Right lobe of liver (tissue), 6 donors: ENCODE data around the gene RGS3. TPM values are rescaled to one million over a fixed set of nuclear protein-coding genes. Genes with fewer than 3 reads are reported as not detected.
A peak's percentile ranks its signal among the peaks of the same experiment; 100 is the strongest.

Source experiments
- ATAC-seq, 4 donors: fragments of 200-7000 bp; cut with Tn5 transposase; one replicate each; pipeline ENCODE4 v1.9.1; 2020; ENCODE audit warnings: mild to moderate bottlenecking in 4 of 4, moderate library complexity in 4 of 4
- DNase-seq, 3 donors: peaks; one replicate each; pipeline ENCODE4 v3.0.0-alpha.2; 2020
- H3K27ac ChIP-seq, 3 donors: fragments of 200-600 bp; one replicate each; pipeline ENCODE4 v1.8.0; 2022
- H3K27me3 ChIP-seq, 2 donors: fragments of 200-600 bp; one replicate each; pipeline ENCODE4 v1.8.0; 2022
- H3K36me3 ChIP-seq, 4 donors: fragments of 200-600 bp; sonication (generic) in 1 of 4; one replicate each; pipeline versions ENCODE4 v1.5.1 to v1.8.0; 2017 to 2022; ENCODE audit warnings: control low read depth in 1 of 4
- H3K4me1 ChIP-seq, 4 donors: fragments of 200-600 bp; sonication (generic) in 1 of 4; one replicate each; pipeline versions ENCODE4 v1.5.1 to v1.8.0; 2017 to 2022; ENCODE audit warnings: control low read depth in 1 of 4
- H3K4me3 ChIP-seq, 3 donors: fragments of 200-600 bp; one replicate each; pipeline ENCODE4 v1.8.0; 2022
- H3K9me3 ChIP-seq, 4 donors: fragments of 200-600 bp; sonication (generic) in 1 of 4; one replicate each; pipeline versions ENCODE4 v1.5.1 to v1.8.0; 2017 to 2022; ENCODE audit warnings: control low read depth in 1 of 4
- CTCF ChIP-seq, 4 donors: fragments of 200-600 bp in 3 of 4; fragments of 450-650 bp in 1 of 4; IDR thresholded peaks; one replicate each; pipeline versions ENCODE4 v1.5.1 to v1.8.0; 2016 to 2022; ENCODE audit warnings: antibody characterized with exemption in 4 of 4, mild to moderate bottlenecking in 2 of 4
- POLR2A ChIP-seq: fragments of 450-650 bp; IDR thresholded peaks from one replicate; pipeline ENCODE4 v1.6.1; 2017; ENCODE audit warnings: antibody characterized with exemption, mild to moderate bottlenecking
- WGBS: methylation state at CpG from one replicate; pipeline ENCODE4 v1.1.6; 2018; ENCODE audit warnings: low coverage, low lambda C conversion rate; ENCODE audit not compliant: insufficient coverage; ENCODE audit errors: missing lambda C conversion rate; 5-methylcytosine and 5-hydroxymethylcytosine counted together
- intact Hi-C, 2 donors: fragments of 100-400 bp; cut with DNase I; formaldehyde crosslinking; loops; one replicate each; pipeline versions ENCODE4 v1.11.2 to v1.14.1; 2022
- total RNA-seq, 6 experiments: library from RNA; depleted of rRNA in 2 of 6; stranded (reverse); fragments of >200 nt in 2 of 6; fragmentation: NEBNext Ultra II Directional in 3 of 6; extraction: Animal tissue kit (Norgen Biotek cat#: 25700) in 3 of 6; gene quantifications; one replicate each; pipeline versions ENCODE4 v1.1.0 to v1.2.4, GENCODE V29; 2016 to 2023
- donor health status: DM: no; HTN: yes; CAD: no.
- donor health status: DM: no; HTN: no; CAD: no.
- donor health status: DM: no; HTN: no; CAD: no.
- donor health status: DM: no; HTN: yes; CAD: no.
- donor health status: DM: no; HTN: yes; CAD: no.

Gene RGS3
- total RNA-seq, 6 experiments from 2014 or later: 19.0 to 60.3 (median 31.0) TPM

GRCh38 chr9:113588936-113589335 lies 125.4 kb downstream of the RGS3 start:
- Histone ChIP-seq H3K27ac (peak overlapping the region in 1 of 3 donors; percentile 39), H3K9me3 (no peaks in the 10 kb centered on the region), H3K36me3 (peaks cover 0 to 8% (median 0%) of the 10 kb centered on the region in 4 donors), H3K27me3 (no peaks in the 10 kb centered on the region), H3K4me1 (peaks cover 0 to 21% (median 3%) of the 10 kb centered on the region in 4 donors), H3K4me3 (no peak overlapping the region)
- DNase-seq (peak in 1 of 3 donors; percentile 50), ATAC-seq (no peak)
- TF ChIP-seq CTCF (IDR thresholded peaks at IDR 0.05) (no peak), POLR2A (no peak)
- intact Hi-C loops: loop anchor here (2.0 to 10.0 kb wide), 3 partner anchors 64 to 142 kb away; no protein-coding TSS in a partner anchor
- no CpG with 5 or more reads among the region's 1 CpG for WGBS

DNA sequence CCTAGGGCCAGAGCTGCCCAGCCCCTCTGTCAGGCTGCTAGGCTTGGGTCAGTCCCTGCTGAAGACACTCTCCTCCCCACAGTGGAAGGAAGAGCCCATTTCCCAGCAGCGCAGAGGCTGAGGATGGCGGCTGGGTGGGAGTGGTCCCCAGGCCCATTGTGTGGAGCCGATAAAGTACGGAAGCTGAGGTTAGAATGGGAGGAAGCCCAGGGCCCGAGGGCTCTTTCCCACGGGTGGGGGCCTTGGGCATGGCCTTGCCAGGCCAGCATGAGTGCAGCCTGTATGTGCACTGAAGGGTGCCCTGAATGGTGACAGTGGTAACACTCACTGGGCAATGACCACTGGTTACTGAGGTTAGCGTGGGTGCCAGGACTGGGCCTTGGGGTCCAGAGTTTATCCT lies 125.9 kb downstream of the RGS3 start:
- intact Hi-C loops: loop anchor here (2.0 to 10.0 kb wide), 3 partner anchors 65 to 142 kb away; no protein-coding TSS in a partner anchor
- peaks cover 0 to 21% (median 3%) of the 10 kb centered on the region in 4 donors for H3K4me1 ChIP-seq
- no peaks in the 10 kb centered on the region for H3K27me3 ChIP-seq
- H3K9me3 ChIP-seq: no peaks in the 10 kb centered on the region
- H3K4me3 ChIP-seq: no peak overlapping the region
- DNase-seq (peak; percentile 51 to 56 (median 52)), ATAC-seq (peak; percentile 2 to 33 (median 14))
- WGBS: 41% methylated on average over 5 of the region's 7 CpGs
- no peak for TF ChIP-seq POLR2A
- TF ChIP-seq CTCF (IDR thresholded peaks at IDR 0.05): no peak
- H3K27ac ChIP-seq: peak overlapping the region in 2 of 3 donors; percentile 39 to 55
- peaks cover 0 to 6% (median 0%) of the 10 kb centered on the region in 4 donors for H3K36me3 ChIP-seq

GRCh38 chr9:113589890-113590289 lies 126.4 kb downstream of the RGS3 start:
- Histone ChIP-seq H3K27ac (peak overlapping the region in 2 of 3 donors; percentile 39 to 55), H3K4me1 (peaks cover 0 to 21% (median 3%) of the 10 kb centered on the region in 4 donors), H3K4me3 (no peak overlapping the region), H3K9me3 (no peaks in the 10 kb centered on the region), H3K36me3 (peaks cover 0 to 1% (median 0%) of the 10 kb centered on the region in 4 donors), H3K27me3 (no peaks in the 10 kb centered on the region)
- DNase-seq (peak in 1 of 3 donors; percentile 15), ATAC-seq (peak in 3 of 4 donors; percentile 12 to 19 (median 13))
- TF ChIP-seq CTCF (IDR thresholded peaks at IDR 0.05) (peak; percentile 56 to 66 (median 64)), POLR2A (no peak)
- intact Hi-C loops: loop anchor here (2.0 to 10.0 kb wide), 4 partner anchors 65 to 143 kb away; no protein-coding TSS in a partner anchor
- WGBS: 34% methylated on average over 3 of the region's 3 CpGs

DNA sequence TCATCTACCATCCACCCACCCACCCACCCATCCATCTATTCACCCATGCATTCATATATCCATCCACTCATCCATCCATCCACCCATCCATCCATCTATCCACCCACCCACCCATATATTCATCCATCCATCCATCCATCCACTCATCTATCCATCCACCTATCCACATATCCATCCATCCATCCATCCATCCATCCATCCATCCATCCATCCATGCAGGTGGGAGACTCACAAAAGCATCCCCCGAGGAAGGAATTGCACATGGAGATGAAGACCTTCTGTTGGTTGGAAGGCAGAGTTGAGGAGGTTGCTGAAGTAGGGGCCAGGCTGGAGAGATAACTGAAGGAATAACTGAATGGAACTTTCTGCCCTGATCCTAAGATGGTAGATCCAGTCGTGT lies 126.9 kb downstream of the RGS3 start:
- Histone ChIP-seq H3K27me3 (no peaks in the 10 kb centered on the region), H3K4me3 (no peak overlapping the region), H3K36me3 (no peaks in the 10 kb centered on the region), H3K4me1 (peaks cover 0 to 25% (median 5%) of the 10 kb centered on the region in 4 donors), H3K27ac (no peak overlapping the region), H3K9me3 (no peaks in the 10 kb centered on the region)
- intact Hi-C loops: loop anchor here in 1 of 2 donors (5.0 kb wide), 1 partner anchor 67 kb away; no protein-coding TSS in a partner anchor
- TF ChIP-seq CTCF (IDR thresholded peaks at IDR 0.05) (no peak), POLR2A (no peak)
- no peak for ATAC-seq
- DNase-seq: peak in 1 of 3 donors; percentile 2
- WGBS: 89% methylated on average over 2 of the region's 2 CpGs
